Stomach (tissue), 4 donors: ENCODE data around the gene USP10.

Experiments used
- CTCF ChIP-seq, 7 experiments: fragments of 450-650 bp in 4 of 7; fragments of 200-600 bp in 3 of 7; sonication (generic) in 3 of 7; IDR thresholded peaks; one replicate each; pipeline ENCODE4 v1.5.1; 2016 to 2019; ENCODE audit warnings: antibody characterized with exemption in 7 of 7, control low read depth in 2 of 7, mild to moderate bottlenecking in 1 of 7
- EP300 ChIP-seq: sonication (generic); formaldehyde crosslinking; IDR thresholded peaks from one replicate; pipeline ENCODE4 v1.6.1; 2017; ENCODE audit warnings: antibody characterized with exemption
- POLR2A ChIP-seq, 4 donors: fragments of 450-650 bp; IDR thresholded peaks; one replicate each; pipeline ENCODE4 v1.6.1; 2016; ENCODE audit warnings: antibody characterized with exemption in 4 of 4, control low read depth in 2 of 4, mild to moderate bottlenecking in 1 of 4, moderate library complexity in 1 of 4
- POLR2AphosphoS5 ChIP-seq, 3 donors: sonication (generic); formaldehyde crosslinking; IDR thresholded peaks; one replicate each; pipeline ENCODE4 v1.6.1; 2016; ENCODE audit warnings: antibody characterized with exemption in 3 of 3

GRCh38 chr16:84658690-84659089 is 41.1 kb upstream of the USP10 start:
- TF ChIP-seq POLR2AphosphoS5 (IDR thresholded peaks at IDR 0.05) (no peak), CTCF (IDR thresholded peaks at IDR 0.05) (no peak), EP300 (no peak), POLR2A (IDR thresholded peaks at IDR 0.05) (no peak)
